Neural progenitor cell (in vitro differentiated cells): ENCODE measurements around the gene SUGCT. TPM values are rescaled to one million over a fixed set of nuclear protein-coding genes. Genes with fewer than 3 reads are reported as not detected.

Experiments used
- DNase-seq: peaks from one replicate; pipeline ENCODE4 v3.0.0-alpha.2; 2016; ENCODE audit warnings: low spot score
- H2AFZ ChIP-seq: fragments of 200-600 bp; sonication (generic); replicated peaks from 2 replicates; pipeline ENCODE4 v1.6.1; 2016; ENCODE audit warnings: antibody characterized with exemption
- H3F3A ChIP-seq: fragments of 200-600 bp; sonication (generic); 2 replicates; pipeline ENCODE4 v1.6.1; 2016; ENCODE audit warnings: antibody characterized with exemption, low read depth
- H3K27ac ChIP-seq: fragments of 200-600 bp; sonication (generic); 2 replicates; pipeline ENCODE4 v1.5.1; 2016; ENCODE audit warnings: mild to moderate bottlenecking
- H3K27me3 ChIP-seq: fragments of 200-600 bp; sonication (generic); 2 replicates; pipeline ENCODE4 v1.6.1; 2016; ENCODE audit warnings: mild to moderate bottlenecking, moderate library complexity
- H3K36me3 ChIP-seq: fragments of 200-600 bp; sonication (generic); 2 replicates; pipeline ENCODE4 v1.5.1; 2016
- H3K4me1 ChIP-seq: fragments of 200-600 bp; sonication (generic); 2 replicates; pipeline ENCODE4 v1.6.1; 2016; ENCODE audit warnings: mixed run types
- H3K4me2 ChIP-seq: fragments of 200-600 bp; sonication (generic); 2 replicates; pipeline ENCODE4 v1.6.1; 2016
- H3K4me3 ChIP-seq: fragments of 200-600 bp; sonication (generic); 2 replicates; pipeline ENCODE4 v1.5.1; 2016
- H3K79me2 ChIP-seq: fragments of 200-600 bp; sonication (generic); 2 replicates; pipeline ENCODE4 v1.6.1; 2016; ENCODE audit warnings: low read depth
- H3K9ac ChIP-seq: fragments of 200-600 bp; sonication (generic); 2 replicates; pipeline ENCODE4 v1.6.1; 2016
- H3K9me3 ChIP-seq: fragments of 200-600 bp; sonication (generic); 2 replicates; pipeline ENCODE4 v1.5.1; 2016; ENCODE audit warnings: low read depth
- H4K20me1 ChIP-seq: fragments of 200-600 bp; sonication (generic); 2 replicates; pipeline ENCODE4 v1.6.1; 2016; ENCODE audit warnings: low read depth
- H3K27ac Mint-ChIP-seq: 3 replicates; pipeline ENCODE4 v1.8.0; 2021; ENCODE audit warnings: mixed read lengths
- H3K27me3 Mint-ChIP-seq: 2 replicates; pipeline ENCODE4 v1.8.0; 2022; ENCODE audit warnings: low read depth, mild to moderate bottlenecking, inconsistent platforms, moderate library complexity, mixed read lengths; ENCODE audit not compliant: insufficient read depth
- H3K36me3 Mint-ChIP-seq: 3 replicates; pipeline ENCODE4 v1.8.0; 2021; ENCODE audit warnings: mixed read lengths
- H3K4me1 Mint-ChIP-seq: 3 replicates; pipeline ENCODE4 v1.8.0; 2021; ENCODE audit warnings: mixed read lengths
- H3K4me3 Mint-ChIP-seq: 3 replicates; pipeline ENCODE4 v1.8.0; 2021; ENCODE audit warnings: mild to moderate bottlenecking, moderate library complexity, mixed read lengths
- H3K9me3 Mint-ChIP-seq: 3 replicates; pipeline ENCODE4 v1.8.0; 2020; ENCODE audit warnings: mixed read lengths
- EZH2 ChIP-seq: fragments of 200-600 bp; sonication (generic); IDR thresholded peaks from 2 replicates; pipeline ENCODE4 v1.6.1; 2017; ENCODE audit warnings: antibody characterized with exemption, mild to moderate bottlenecking, moderate library complexity
- EZH2phosphoT487 ChIP-seq: fragments of 200-600 bp; sonication (generic); IDR thresholded peaks from 2 replicates; pipeline ENCODE4 v1.6.1; 2017; ENCODE audit warnings: antibody characterized with exemption
- total RNA-seq: library from RNA; depleted of rRNA; stranded (reverse); fragments of >200 nt; gene quantifications from 2 replicates; pipeline ENCODE4 v1.2.3, GENCODE V29; 2015; ENCODE audit warnings: low replicate concordance
- TF ChIP-seq, protein P1 (sequence below): fragments of 200-600 bp; sonication (generic); IDR thresholded peaks from 2 replicates; pipeline ENCODE4 v1.5.1; 2017; ENCODE audit warnings: antibody characterized with exemption, mild to moderate bottlenecking

Gene SUGCT
- total RNA-seq, 1 donor from 2014 or later: 10.1 TPM

DNA sequence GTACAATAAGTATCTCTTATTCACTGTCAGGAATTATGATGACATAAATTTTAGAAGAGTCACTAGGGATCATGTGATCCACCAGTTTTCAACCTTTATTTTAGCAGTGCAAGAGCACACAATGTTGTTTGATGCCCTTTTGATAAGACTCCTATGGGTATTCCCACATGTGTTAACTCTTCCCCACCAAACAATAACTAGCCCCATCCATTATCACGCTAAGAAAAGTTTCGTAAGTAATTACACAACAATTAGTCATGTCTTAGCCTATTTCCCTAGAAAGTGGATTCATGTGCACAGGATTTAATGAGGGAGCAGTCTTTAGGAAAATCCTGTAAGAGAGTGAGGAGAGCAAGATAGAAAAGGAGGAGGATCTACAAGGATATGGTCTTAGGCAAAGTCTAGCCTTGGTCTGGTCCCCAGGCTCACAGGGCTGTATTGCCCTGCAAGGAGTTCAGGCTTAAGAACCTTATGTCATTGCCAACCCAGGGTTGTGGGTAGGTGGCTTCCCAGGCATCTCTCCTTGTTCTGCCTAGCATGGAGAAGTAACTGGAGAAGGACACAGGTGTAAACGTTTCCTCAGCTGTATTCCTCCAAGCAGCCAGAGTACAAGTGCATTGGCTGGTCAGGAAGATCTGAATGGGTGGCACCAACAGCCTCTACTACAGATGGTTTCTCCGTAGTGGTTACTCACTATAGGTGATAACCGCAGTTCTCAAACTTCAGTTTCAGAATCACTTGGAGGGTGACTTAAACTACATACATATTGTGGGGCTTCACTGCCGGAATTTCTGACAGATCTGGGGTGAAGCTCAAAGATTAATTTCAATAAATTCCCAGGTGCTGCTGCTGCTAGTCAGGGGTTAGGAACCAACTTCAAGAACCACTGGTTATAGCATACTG lies 574.5 kb downstream of the SUGCT start:
- TF ChIP-seq EZH2phosphoT487: no peak
- TF ChIP-seq, protein P1, sequence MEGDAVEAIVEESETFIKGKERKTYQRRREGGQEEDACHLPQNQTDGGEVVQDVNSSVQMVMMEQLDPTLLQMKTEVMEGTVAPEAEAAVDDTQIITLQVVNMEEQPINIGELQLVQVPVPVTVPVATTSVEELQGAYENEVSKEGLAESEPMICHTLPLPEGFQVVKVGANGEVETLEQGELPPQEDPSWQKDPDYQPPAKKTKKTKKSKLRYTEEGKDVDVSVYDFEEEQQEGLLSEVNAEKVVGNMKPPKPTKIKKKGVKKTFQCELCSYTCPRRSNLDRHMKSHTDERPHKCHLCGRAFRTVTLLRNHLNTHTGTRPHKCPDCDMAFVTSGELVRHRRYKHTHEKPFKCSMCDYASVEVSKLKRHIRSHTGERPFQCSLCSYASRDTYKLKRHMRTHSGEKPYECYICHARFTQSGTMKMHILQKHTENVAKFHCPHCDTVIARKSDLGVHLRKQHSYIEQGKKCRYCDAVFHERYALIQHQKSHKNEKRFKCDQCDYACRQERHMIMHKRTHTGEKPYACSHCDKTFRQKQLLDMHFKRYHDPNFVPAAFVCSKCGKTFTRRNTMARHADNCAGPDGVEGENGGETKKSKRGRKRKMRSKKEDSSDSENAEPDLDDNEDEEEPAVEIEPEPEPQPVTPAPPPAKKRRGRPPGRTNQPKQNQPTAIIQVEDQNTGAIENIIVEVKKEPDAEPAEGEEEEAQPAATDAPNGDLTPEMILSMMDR: no peak
- TF ChIP-seq EZH2: no peak
- Histone ChIP-seq H3K9ac (no peak overlapping the region), H3K4me3 (no peak overlapping the region), H3K27me3 (no peaks in the 10 kb centered on the region), H3K36me3 (no peaks in the 10 kb centered on the region), H3K9me3 (no peaks in the 10 kb centered on the region), H4K20me1 (no peaks in the 10 kb centered on the region), H2AFZ (no peak overlapping the region), H3K79me2 (no peaks in the 10 kb centered on the region), H3F3A (no peaks in the 10 kb centered on the region), H3K4me1 (no peaks in the 10 kb centered on the region), H3K4me2 (no peak overlapping the region), H3K27ac (no peak overlapping the region)
- no peak for DNase-seq
- Mint-ChIP-seq H3K4me1 (no peaks in the 10 kb centered on the region), H3K27ac (no peak overlapping the region), H3K4me3 (no peak overlapping the region), H3K27me3 (no peaks in the 10 kb centered on the region), H3K36me3 (no peaks in the 10 kb centered on the region), H3K9me3 (no peaks in the 10 kb centered on the region)

DNA sequence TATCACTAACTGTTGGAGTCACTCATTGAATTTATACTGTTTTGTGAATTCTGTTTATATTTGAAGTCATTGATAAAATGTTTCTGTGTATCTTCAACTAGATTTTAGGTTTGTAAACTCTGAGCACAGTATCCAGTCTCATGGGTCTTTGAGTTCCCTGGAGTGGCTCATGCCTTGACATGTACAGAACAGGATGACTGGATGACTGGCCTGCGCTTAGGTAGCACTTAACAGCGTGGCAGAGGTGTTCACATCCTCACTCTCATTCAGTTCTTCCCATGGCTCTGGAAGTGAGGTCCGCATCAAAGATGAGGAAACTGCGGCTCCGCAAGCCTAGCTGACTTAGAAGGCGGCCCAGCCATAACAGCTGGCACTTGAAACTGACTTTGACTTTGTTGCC lies 576.9 kb downstream of the SUGCT start:
- no peaks in the 10 kb centered on the region for H3K9me3 ChIP-seq
- Mint-ChIP-seq H3K9me3 (no peaks in the 10 kb centered on the region), H3K4me1 (no peaks in the 10 kb centered on the region), H3K36me3 (no peaks in the 10 kb centered on the region), H3K27me3 (no peaks in the 10 kb centered on the region), H3K27ac (no peak overlapping the region), H3K4me3 (no peak overlapping the region)
- no peak overlapping the region for H2AFZ ChIP-seq
- no peak overlapping the region for H3K9ac ChIP-seq
- H3K79me2 ChIP-seq: no peaks in the 10 kb centered on the region
- no peaks in the 10 kb centered on the region for H4K20me1 ChIP-seq
- no peak for TF ChIP-seq EZH2phosphoT487
- no peak for TF ChIP-seq EZH2
- TF ChIP-seq, protein P1: no peak
- DNase-seq: no peak
- no peaks in the 10 kb centered on the region for H3K36me3 ChIP-seq
- H3K27me3 ChIP-seq: no peaks in the 10 kb centered on the region
- H3K4me1 ChIP-seq: peaks cover 12% of the 10 kb centered on the region
- H3K4me3 ChIP-seq: no peak overlapping the region
- H3K4me2 ChIP-seq: no peak overlapping the region
- no peak overlapping the region for H3K27ac ChIP-seq
- H3F3A ChIP-seq: no peaks in the 10 kb centered on the region

DNA sequence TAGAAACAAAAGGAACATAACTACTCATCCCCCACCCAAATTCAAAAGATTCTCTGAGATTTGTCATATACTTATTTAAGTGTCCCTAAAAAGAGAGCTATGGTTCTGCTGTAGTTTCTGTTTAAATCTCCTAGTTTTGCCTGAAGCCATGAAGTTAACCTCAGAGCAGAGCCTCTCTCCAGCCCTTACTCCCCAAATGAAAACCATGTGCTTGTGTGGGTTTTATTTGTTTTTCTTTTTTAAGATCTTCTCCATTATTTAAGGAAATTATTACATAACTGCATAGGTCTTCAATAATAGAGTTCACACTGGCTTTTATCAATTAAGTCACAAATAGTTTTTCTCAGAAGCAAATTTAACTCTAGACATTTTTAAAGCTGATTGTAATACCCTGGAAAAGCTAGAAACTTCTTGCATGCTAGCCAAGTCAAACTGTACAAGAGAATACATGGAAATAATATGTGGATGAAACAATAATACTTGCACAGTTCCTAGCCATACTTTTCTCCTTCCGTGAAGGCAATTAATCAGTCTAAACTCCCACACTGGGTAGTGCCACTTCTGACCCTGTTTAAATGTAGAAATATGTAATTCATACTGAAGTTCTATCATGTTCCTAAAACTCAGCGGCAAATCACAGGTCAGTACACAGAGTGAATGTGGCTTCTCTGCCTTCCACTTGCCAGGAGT lies 579.7 kb downstream of the SUGCT start:
- Histone ChIP-seq H3K4me2 (no peak overlapping the region), H3K9me3 (no peaks in the 10 kb centered on the region), H3K79me2 (no peaks in the 10 kb centered on the region), H3K9ac (no peak overlapping the region), H2AFZ (no peak overlapping the region), H3K27me3 (no peaks in the 10 kb centered on the region), H3K4me3 (no peak overlapping the region), H3K36me3 (no peaks in the 10 kb centered on the region), H3F3A (no peaks in the 10 kb centered on the region), H4K20me1 (no peaks in the 10 kb centered on the region), H3K27ac (no peak overlapping the region), H3K4me1 (peaks cover 20% of the 10 kb centered on the region)
- H3K9me3 Mint-ChIP-seq: no peaks in the 10 kb centered on the region
- H3K27me3 Mint-ChIP-seq: no peaks in the 10 kb centered on the region
- DNase-seq: no peak
- no peak for TF ChIP-seq EZH2
- TF ChIP-seq EZH2phosphoT487: no peak
- no peak overlapping the region for H3K4me3 Mint-ChIP-seq
- no peak overlapping the region for H3K27ac Mint-ChIP-seq
- no peaks in the 10 kb centered on the region for H3K36me3 Mint-ChIP-seq
- H3K4me1 Mint-ChIP-seq: peaks cover 4% of the 10 kb centered on the region

DNA sequence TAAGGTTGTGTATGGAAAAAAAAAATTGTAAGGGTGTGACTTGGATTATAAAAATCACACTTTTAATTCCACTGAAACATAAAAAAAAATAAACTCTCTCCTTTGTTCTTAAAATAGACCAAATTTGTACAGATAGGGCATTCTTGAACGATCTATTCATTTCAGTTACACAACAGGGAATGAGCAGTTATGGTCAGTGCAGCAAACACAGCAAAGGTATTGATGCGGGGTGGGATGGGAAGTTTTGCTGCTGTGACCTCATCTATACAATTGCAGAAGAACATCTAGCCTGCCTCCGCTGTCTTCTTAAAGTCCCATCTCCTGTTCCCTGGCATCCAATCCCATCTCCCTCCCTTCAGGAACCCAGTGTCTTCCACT lies 580.2 kb downstream of the SUGCT start:
- H3K4me3 Mint-ChIP-seq: no peak overlapping the region
- no peak overlapping the region for H2AFZ ChIP-seq
- no peaks in the 10 kb centered on the region for H3K9me3 Mint-ChIP-seq
- H3K4me1 Mint-ChIP-seq: peaks cover 4% of the 10 kb centered on the region
- H3K27ac Mint-ChIP-seq: no peak overlapping the region
- H4K20me1 ChIP-seq: no peaks in the 10 kb centered on the region
- no peaks in the 10 kb centered on the region for H3K9me3 ChIP-seq
- no peaks in the 10 kb centered on the region for H3K36me3 ChIP-seq
- no peak overlapping the region for H3K4me3 ChIP-seq
- DNase-seq: no peak
- no peaks in the 10 kb centered on the region for H3K27me3 Mint-ChIP-seq
- no peaks in the 10 kb centered on the region for H3F3A ChIP-seq
- no peaks in the 10 kb centered on the region for H3K79me2 ChIP-seq
- H3K27ac ChIP-seq: no peak overlapping the region
- no peak overlapping the region for H3K9ac ChIP-seq
- H3K27me3 ChIP-seq: no peaks in the 10 kb centered on the region
- no peaks in the 10 kb centered on the region for H3K36me3 Mint-ChIP-seq
- peaks cover 20% of the 10 kb centered on the region for H3K4me1 ChIP-seq
- no peak overlapping the region for H3K4me2 ChIP-seq
- TF ChIP-seq EZH2: no peak
- TF ChIP-seq EZH2phosphoT487: no peak
- TF ChIP-seq, protein P1: no peak
